ENCODE measurements around the gene LY6G5C.
A peak's percentile ranks its signal among the peaks of the same experiment; 100 is the strongest.

Gene LY6G5C

DNA sequence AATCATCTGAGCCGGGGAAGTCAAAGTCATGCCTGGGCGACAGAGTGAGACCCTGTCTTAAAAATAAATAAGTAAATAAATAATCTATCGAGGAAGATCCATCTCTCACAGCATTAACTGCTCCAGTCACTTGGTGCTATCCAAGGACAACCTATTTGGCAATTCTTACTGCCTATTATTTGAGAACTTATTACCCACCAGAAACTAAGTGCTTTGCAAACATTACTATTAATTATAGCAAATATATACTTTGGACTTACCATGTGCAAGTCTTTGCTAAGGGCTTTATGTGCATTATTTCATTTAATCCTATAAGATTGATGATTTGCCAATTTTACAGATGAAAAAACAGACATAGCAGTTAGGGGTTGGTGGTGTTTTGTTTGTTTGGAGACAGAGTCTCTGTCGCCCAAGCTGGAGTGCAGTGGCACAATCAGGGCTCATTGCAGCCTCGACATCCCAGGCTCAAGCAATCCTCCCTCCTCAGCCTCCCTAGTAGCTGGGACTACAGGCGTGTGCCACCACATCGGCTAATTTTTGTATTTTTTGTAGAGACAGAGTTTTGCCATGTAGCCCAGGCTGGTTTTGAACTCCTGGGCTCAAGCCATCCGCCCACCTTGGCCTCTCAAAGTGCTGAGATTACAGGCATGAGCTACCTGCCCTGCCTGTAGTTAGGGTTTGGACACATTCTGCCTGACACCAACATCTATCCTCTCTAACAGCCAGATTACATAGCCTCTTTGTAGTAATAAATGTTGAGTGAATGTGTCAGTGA is 26.1 kb downstream of the LY6G5C start:
- Histone ChIP-seq H3K4me3 (no peak overlapping the region), H3K27ac (no peak overlapping the region)

DNA sequence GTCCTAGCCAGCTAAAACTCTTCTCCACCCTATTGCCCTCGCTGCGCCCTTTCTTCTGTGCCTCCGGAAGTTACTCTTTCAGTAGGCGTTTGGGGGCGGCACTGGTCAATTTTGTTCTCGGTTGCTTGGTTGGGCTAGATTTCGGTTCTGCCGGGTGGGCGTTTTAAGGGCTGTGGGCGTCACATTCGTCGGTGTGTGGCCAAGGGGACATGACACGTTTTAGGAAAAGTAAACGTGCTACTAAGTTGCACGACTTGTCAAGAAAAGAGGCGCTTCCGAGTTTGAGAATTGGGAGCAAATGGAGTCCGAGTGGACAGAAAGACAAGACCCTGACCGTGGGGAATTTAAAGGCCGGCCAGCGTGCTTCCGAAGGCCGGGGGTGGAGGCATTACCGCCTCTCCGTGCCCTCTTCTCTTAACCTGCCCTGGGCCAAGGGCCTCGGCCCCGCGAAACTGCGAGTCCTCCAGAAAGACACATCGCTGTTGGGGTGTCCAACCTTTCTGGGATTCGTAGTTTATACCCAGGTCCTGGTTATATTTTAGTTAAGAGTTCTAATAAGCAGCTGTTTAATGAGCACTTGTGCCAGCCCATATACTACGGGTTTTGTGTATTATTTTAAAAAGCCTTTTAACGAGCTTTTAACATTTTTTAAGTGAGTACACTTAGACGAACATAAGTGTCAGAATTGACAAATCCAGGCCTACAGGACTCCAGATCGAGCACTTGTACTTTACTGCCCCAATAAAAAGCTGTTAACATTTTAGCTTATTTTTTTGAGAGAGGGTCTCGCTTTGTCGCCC is 27.7 kb downstream of the LY6G5C start:
- Histone ChIP-seq H3K4me3 (peak overlapping the region; percentile 37 to 78 (median 60)), H3K27ac (peak overlapping the region; percentile 81 to 99 (median 96))

DNA sequence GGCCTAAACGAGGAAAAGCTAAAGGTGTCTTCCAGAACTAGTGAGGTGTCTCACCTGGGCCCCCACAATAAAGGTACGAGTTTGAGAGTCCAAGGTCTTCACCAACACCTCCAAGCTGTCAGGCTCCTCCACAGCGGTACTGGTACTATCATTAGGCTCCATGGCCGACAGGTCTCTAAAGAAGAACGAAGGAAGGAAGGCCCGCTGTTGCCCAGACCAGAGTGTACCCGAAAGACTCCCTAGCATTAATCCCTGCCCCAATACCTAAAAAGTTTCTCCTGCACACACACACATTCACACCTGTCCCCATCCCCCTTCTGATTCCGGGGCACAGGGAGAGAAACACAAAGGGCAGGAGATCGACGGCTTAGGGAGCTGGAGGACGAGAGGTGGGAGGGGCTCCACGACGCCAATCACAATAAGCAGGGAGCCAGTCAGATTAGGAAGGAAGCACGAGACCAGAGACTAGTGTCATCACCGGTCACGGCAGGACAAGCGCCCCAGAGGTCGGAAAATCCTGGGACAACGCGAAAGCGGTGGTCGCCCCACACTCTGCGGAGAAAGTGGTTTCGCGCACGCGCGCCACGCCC is 29.2 kb downstream of the LY6G5C start:
- Histone ChIP-seq H3K4me3 (peak overlapping the region; percentile 37 to 78 (median 60)), H3K27ac (peak overlapping the region; percentile 81 to 99 (median 96))

DNA sequence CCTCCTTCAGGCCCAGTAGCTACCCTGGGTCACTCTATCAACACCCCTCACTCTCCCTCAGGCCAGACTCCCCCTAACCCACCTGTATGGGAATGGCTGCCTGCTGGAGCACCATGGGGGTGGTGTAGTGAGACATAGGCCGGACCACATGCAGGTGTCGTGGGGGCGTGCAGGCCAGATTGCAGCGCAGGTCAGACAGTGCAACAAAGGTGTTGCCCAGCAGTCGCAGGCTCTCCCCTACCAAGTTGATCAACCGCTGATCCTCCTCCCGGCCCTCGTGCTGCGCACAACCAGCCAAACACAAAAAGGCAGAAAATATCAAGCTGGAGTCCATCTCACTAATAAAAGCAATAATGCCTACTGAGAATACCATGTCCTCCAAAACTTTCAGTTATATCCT is 35.5 kb downstream of the LY6G5C start:
- H3K4me3 ChIP-seq: no peak overlapping the region

DNA sequence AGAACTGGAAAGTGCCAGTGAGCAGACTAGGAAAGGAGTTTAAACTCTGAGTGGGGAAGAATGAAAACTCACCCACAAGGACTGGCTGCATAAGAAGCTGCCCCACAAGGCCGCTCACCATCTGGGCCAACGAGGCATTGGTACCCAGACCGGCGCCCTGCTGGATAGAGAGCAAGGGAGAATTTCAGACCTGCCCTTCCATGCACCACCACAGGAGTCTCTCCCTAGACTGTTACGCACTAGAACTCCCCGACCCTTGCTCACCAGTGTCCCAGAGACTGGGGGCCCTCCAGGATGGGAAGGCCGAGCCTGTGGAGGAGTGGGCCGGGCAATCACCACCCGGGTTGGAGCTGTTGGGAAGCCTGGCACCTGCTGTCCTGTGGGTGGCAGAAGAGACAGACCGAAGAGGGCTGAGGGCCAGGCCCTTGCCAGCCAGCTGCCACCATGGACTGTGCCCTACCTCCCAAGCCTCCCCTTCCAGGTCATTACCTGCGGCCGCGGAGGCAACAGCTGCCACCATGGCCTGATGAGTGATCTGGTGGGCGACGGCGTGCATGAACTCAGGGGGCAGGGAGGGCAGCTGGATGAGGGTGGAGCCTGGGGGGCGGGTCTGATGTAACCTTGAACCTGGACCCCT is 36.9 kb downstream of the LY6G5C start:
- peak overlapping the region in 1 of 21 experiments; percentile 14 for H3K27ac ChIP-seq
- H3K4me3 ChIP-seq: no peak overlapping the region

More for the DNA sequence above, 35.5 kb downstream of the LY6G5C start:
- H3K27ac ChIP-seq: no peak overlapping the region

DNA sequence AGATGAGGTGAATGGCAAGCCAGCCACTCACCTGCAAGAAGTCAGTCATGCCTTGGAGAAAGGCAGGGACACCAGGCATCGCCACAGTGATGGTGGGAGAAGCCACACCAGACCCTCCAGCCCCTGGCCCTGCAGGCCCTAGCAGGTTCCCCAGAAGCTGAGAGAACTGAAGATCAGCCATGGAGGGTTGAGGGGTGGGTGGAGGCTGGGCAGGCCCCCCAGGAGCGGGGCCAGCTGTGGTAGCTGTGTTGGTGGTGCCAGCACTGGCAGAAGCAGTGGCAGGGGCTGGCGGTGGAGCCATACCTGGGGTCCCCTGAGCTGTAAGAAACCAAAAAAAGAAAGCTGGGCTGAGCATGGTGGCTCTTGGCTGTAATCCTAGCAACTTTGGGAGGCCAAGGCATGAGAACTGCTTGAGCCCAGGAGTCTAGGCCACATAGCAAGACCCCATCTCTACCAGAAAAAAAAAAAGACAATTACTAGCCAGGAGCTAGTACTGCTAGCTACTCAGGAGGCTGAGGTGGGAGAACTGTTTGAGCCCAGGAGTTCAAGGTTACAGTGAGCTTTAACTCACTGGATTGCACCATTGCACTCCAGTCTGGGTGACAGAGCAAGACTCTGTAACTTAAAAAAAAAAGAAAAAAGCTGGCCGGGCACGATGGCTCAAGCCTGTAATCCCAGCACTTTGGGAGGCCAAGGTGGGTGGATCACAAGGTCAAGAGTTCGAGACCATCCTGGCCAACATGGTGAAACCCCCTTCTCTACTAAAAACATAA is 37.9 kb downstream of the LY6G5C start:
- Histone ChIP-seq H3K4me3 (no peak overlapping the region), H3K27ac (no peak overlapping the region)

DNA sequence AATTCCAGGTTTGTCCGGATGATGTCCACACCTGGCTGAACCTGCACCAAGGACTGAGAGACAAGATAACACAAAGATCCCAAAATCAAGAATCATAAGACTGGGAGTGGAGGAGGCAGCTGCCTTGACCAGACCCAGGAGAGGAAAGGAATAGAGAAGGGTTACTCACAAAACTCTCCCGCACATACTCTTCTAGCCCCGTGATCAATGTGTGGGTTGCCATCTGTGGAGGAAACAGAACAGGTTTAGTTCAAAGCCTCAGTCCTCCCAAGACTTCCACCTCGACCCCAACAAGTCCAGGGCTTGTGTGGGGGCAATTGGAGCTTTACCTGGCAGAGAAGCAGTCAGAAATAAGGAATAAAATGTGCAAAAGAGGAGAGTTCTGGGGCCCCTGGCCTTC is 39.5 kb downstream of the LY6G5C start:
- Histone ChIP-seq H3K4me3 (no peak overlapping the region), H3K27ac (no peak overlapping the region)

DNA sequence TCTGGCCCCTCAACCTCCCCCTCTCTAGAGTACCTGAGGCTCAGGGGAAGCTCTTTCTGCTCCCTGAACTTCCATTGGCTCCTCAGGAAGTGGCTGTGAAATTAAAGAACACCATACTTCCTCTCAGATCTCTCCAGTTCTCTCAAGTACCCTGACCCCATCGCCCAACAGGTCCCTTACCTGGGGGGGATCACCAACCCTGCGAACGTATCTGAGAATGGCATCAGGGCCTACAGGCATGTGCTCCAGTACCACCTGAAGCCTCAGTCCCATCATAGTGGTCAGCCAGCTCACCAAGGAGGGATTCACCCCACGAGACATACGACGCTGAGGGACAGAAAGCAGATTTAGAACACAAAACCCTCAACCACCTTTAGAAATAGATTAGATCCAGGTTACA is 40.3 kb downstream of the LY6G5C start:
- Histone ChIP-seq H3K27ac (peak overlapping the region in 1 of 21 experiments; percentile 5), H3K4me3 (no peak overlapping the region)

DNA sequence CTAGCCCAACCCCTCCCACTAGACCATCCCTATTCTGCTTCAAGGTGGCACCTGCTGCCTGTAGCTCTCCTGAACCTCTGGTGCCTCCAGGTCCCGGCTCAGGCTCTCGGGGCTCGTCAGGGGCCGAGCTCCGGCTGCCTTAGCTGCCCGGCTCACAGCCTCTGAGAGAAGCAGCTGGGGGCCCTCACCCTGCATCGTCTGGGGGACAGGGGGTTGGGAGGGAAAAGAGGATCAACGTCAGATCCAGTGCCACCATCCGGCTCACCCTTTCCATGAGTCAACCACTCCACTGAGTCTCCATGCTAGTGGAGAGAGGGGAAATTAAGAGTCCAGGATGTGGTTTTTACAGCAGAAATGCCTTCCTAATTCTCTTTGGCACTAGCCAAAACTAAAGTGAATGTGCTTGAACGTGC is 41.4 kb downstream of the LY6G5C start:
- peak overlapping the region in 2 of 21 experiments; percentile 5 to 30 for H3K27ac ChIP-seq
- H3K4me3 ChIP-seq: no peak overlapping the region

DNA sequence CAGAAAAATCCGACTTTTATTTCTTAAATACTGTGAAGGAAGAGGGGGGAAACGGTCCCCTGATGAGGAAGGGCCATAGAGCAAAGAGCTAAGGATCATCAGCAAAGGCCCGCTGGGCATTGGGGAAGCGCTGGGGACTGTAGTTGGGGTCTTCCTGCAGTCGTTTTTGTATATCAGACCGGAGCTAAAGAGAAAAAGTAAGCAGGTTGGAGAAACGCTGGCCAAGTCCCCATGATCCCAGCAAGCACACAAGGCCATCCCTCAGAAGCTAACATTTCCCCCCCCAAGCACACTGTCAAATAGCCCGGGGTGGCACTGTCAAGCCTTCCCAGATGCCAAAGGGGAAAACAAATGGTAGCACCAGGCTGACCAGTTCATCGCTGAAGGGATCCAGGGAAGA is 41.8 kb downstream of the LY6G5C start:
- no peak overlapping the region for H3K27ac ChIP-seq
- H3K4me3 ChIP-seq: no peak overlapping the region

DNA sequence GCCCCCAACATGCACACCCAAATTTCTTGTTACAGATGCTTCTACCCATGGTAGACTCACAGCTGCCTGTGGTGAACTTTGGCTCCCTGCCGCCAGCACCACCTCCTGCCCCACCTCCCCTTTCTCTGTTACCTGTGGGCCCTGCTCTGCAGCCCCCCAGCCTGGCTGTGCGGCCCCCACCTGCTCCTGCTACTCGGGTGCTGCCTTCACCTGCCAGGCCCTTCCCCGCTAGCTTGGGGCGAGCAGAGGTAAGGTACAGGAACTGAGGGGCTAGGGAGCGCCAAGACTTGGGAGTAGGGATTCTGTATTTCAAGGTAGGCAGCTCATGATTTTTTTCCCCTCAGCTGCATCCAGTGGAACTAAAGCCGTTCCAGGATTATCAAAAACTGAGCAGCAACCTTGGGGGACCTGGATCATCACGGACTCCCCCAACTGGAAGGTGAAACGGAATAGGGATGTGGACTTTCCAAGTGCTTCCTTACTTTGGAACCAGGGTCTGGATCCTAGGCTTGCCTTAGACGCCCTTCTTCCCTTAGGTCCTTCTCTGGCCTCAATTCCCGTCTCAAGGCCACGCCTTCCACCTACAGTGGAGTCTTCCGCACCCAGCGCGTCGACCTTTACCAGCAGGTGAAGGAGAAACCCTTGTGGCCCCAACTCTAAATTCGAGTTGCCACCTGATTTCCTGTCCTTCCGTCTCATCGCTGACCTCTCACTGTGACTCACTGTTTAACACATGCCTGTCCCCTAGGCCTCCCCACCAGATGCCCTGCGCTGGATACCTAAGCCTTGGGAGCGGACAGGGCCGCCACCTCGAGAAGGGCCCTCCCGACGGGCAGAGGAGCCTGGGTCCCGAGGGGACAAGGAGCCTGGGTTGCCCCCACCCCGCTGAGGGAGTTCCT is 43.9 kb downstream of the LY6G5C start:
- Histone ChIP-seq H3K27ac (no peak overlapping the region), H3K4me3 (no peak overlapping the region)

DNA sequence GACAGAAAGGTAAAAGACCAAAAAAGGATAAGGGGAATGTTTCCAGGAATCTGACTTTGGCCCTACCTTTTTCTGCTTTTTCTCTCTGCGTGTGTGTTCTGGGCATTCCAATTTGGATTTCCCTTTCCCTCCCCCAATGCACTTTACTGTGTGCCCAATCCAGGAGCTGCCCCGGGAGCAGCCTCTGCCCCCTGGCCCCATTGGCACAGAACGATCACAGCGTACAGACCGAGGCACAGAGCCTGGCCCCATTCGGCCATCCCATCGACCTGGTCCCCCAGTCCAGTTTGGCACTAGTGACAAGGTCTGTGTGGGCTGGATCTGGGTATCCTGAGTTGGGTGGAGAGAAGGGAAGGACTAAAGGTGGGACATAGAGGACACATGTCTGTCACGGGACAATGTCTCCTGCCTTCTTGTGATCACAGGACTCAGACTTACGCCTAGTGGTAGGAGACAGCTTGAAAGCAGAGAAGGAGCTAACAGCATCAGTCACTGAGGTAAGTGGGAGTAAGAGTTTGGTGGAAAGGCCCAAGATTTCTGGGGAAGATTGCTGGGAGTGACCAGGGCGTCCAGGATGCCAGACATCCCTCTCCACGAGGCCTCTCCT is 45.8 kb downstream of the LY6G5C start:
- no peak overlapping the region for H3K4me3 ChIP-seq
- no peak overlapping the region for H3K27ac ChIP-seq

DNA sequence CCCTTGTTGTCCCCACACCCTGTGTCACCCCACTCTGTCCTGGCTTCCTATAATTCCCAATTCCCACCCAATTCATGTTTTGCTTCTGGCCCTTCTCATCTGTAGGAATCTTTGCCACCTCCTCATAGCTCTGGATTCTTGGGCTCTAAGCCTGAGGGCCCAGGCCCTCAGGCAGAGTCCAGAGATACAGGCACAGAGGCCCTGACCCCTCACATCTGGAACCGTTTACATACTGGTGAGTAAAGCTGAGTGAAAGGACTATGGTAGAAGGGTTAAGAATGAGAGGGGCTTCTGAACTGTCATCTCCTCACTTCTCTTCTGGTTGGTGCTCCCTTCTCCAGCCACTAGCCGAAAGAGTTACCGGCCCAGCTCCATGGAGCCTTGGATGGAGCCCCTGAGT is 46.7 kb downstream of the LY6G5C start:
- Histone ChIP-seq H3K4me3 (no peak overlapping the region), H3K27ac (no peak overlapping the region)

DNA sequence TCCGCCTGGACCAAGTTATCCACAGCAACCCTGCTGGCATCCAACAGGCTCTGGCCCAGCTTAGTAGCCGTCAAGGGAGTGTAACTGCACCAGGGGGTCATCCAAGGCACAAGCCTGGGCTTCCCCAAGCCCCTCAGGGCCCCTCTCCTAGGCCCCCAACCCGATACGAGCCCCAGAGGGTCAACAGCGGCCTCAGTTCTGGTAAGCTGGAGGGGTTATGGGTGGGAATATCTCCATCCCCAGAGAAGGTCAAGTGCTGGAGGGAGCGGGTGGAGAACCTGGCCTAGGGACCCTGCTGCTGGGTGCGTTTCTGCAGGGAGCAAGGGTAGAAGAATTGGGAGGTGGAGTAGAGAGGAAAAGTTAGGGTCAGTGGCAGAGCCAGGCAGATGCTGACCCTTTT is 47.4 kb downstream of the LY6G5C start:
- no peak overlapping the region for H3K4me3 ChIP-seq
- peak overlapping the region in 2 of 21 experiments; percentile 14 to 23 for H3K27ac ChIP-seq

DNA sequence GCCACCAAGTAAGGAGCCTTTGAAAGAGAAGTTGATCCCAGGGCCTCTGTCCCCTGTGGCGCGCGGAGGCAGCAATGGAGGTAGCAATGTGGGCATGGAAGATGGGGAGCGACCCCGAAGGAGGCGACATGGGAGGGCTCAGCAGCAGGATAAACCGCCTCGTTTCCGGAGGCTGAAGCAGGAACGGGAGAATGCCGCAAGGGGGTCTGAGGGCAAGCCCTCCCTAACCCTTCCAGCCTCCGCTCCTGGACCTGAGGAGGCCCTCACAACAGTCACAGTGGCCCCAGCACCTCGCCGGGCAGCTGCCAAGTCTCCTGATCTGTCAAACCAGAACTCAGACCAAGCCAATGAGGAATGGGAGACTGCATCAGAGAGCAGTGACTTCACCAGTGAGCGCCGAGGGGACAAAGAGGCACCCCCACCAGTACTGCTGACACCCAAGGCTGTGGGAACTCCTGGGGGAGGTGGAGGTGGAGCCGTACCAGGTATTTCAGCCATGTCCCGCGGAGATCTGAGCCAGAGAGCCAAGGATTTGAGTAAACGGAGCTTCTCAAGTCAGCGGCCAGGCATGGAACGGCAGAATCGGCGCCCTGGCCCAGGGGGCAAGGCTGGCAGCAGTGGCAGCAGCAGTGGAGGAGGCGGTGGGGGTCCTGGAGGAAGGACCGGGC is 48.5 kb downstream of the LY6G5C start:
- H3K27ac ChIP-seq: peak overlapping the region in 3 of 21 experiments; percentile 3 to 8 (median 8)
- no peak overlapping the region for H3K4me3 ChIP-seq

DNA sequence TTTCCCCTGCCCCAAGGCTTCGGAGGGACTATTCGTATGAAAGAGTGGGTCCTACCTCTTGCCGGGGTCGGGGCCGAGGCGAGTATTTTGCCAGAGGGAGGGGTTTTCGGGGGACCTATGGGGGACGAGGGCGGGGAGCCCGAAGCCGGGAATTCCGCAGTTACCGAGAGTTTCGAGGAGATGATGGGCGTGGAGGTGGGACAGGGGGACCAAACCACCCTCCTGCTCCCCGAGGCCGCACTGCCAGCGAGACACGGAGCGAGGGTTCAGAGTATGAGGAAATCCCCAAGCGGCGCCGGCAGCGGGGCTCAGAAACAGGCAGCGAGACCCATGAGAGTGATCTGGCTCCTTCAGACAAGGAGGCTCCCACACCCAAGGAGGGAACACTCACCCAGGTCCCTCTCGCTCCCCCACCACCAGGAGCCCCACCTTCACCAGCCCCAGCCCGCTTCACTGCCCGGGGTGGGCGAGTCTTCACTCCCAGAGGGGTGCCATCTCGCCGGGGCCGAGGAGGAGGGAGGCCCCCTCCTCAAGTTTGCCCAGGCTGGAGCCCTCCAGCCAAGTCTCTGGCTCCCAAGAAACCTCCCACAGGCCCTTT is 49.1 kb downstream of the LY6G5C start:
- Histone ChIP-seq H3K27ac (peak overlapping the region in 2 of 21 experiments; percentile 3), H3K4me3 (no peak overlapping the region)

DNA sequence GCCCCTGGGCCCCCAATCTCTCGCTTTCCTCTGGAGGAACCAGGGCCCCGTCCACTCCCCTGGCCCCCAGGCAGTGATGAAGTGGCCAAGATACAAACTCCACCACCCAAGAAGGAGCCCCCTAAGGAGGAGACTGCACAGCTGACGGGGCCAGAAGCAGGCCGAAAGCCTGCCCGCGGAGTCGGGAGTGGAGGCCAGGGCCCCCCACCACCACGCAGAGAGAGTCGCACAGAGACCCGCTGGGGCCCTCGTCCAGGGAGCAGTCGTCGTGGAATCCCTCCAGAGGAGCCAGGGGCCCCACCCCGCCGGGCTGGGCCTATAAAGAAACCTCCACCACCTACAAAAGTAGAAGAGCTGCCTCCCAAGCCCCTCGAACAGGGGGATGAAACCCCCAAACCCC is 49.7 kb downstream of the LY6G5C start:
- Histone ChIP-seq H3K27ac (no peak overlapping the region), H3K4me3 (no peak overlapping the region)

Measured in skin epidermis (tissue), 12 donors.